ENCODE data around the gene LAMA3.

LAMA3 gene

GRCh38 chr18:23934863-23935262 is 245.6 kb downstream of the LAMA3 start:
- no peak for DNase-seq (ENCODE audit: low read depth)
- no peak for TF ChIP-seq CTCF (IDR thresholded peaks at IDR 0.05; ENCODE audit: insufficient read depth, low read depth, low read length, missing control alignments)
- H3K4me3 ChIP-seq (ENCODE audit: low read depth, low read length) = no peak overlapping the region

- no peak overlapping the region for H3K4me3 ChIP-seq (ENCODE audit: low read depth, low read length)
- peak; percentile 45 for DNase-seq (ENCODE audit: low read depth)
- TF ChIP-seq CTCF (IDR thresholded peaks at IDR 0.05; ENCODE audit: insufficient read depth, low read depth, low read length, missing control alignments) = no peak
Observed at GRCh38 chr18:23935804-23936203, 246.6 kb downstream of the LAMA3 start.

GRCh38 chr18:23936381-23936958 is 247.2 kb downstream of the LAMA3 start:
- DNase-seq (ENCODE audit: low read depth) = no peak
- TF ChIP-seq CTCF (IDR thresholded peaks at IDR 0.05; ENCODE audit: insufficient read depth, low read depth, low read length, missing control alignments) = no peak
- no peak overlapping the region for H3K4me3 ChIP-seq (ENCODE audit: low read depth, low read length)

- peak; percentile 77 for DNase-seq (ENCODE audit: low read depth)
- H3K4me3 ChIP-seq (ENCODE audit: low read depth, low read length) = no peak overlapping the region
- no peak for TF ChIP-seq CTCF (IDR thresholded peaks at IDR 0.05; ENCODE audit: insufficient read depth, low read depth, low read length, missing control alignments)
Observed at GRCh38 chr18:23938043-23938756, 248.9 kb downstream of the LAMA3 start.

GRCh38 chr18:23938901-23939341 is 249.7 kb downstream of the LAMA3 start:
- no peak for DNase-seq (ENCODE audit: low read depth)
- no peak for TF ChIP-seq CTCF (IDR thresholded peaks at IDR 0.05; ENCODE audit: insufficient read depth, low read depth, low read length, missing control alignments)
- H3K4me3 ChIP-seq (ENCODE audit: low read depth, low read length) = no peak overlapping the region

GRCh38 chr18:23939366-23939765 is 250.1 kb downstream of the LAMA3 start:
- TF ChIP-seq CTCF (IDR thresholded peaks at IDR 0.05; ENCODE audit: insufficient read depth, low read depth, low read length, missing control alignments) = no peak
- no peak for DNase-seq (ENCODE audit: low read depth)
- no peak overlapping the region for H3K4me3 ChIP-seq (ENCODE audit: low read depth, low read length)

Measured in GM12865 (cell line).